Sigmoid colon (tissue), 4 donors: ENCODE data around the gene BTNL9.

Experiments
- POLR2A ChIP-seq, 2 donors: fragments of 450-650 bp; IDR thresholded peaks; one replicate each; pipeline ENCODE4 v1.6.1; 2016; ENCODE audit warnings: antibody characterized with exemption in 2 of 2, mild to moderate bottlenecking in 2 of 2, moderate library complexity in 2 of 2
- POLR2AphosphoS5 ChIP-seq, 4 donors: sonication (generic); formaldehyde crosslinking; IDR thresholded peaks; one replicate each; pipeline ENCODE4 v1.6.1; 2017; ENCODE audit warnings: antibody characterized with exemption in 4 of 4
- TF ChIP-seq, protein P1 (sequence below), 4 experiments: fragments of 450-650 bp in 3 of 4; fragments of 200-600 bp in 1 of 4; IDR thresholded peaks; one replicate each; pipeline ENCODE4 v1.5.1; 2016 to 2019; ENCODE audit warnings: antibody characterized with exemption in 4 of 4, mild to moderate bottlenecking in 3 of 4, moderate library complexity in 2 of 4

DNA sequence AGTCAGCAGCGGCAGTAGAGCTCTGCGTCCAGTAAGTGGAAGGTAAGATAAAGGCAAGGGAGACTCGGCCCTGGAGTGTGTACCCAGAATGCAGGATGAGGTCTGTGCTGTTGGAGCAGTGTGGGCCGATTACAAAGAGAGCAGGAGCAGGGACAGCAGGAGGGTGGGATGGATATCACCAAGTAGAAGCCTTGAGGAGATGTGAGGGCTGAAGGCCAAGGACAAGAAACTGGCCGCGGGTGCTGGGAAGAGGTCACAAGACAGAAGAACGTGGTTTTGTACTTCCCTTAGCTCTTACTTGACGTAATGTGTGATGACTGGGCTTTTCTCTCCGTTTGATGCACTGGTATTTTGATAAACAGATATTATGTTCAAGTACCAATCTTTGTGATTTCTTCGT is 47.2 kb downstream of the BTNL9 start:
- TF ChIP-seq POLR2AphosphoS5 (IDR thresholded peaks at IDR 0.05) (no peak), POLR2A (IDR thresholded peaks at IDR 0.05) (no peak)
- TF ChIP-seq, protein P1, sequence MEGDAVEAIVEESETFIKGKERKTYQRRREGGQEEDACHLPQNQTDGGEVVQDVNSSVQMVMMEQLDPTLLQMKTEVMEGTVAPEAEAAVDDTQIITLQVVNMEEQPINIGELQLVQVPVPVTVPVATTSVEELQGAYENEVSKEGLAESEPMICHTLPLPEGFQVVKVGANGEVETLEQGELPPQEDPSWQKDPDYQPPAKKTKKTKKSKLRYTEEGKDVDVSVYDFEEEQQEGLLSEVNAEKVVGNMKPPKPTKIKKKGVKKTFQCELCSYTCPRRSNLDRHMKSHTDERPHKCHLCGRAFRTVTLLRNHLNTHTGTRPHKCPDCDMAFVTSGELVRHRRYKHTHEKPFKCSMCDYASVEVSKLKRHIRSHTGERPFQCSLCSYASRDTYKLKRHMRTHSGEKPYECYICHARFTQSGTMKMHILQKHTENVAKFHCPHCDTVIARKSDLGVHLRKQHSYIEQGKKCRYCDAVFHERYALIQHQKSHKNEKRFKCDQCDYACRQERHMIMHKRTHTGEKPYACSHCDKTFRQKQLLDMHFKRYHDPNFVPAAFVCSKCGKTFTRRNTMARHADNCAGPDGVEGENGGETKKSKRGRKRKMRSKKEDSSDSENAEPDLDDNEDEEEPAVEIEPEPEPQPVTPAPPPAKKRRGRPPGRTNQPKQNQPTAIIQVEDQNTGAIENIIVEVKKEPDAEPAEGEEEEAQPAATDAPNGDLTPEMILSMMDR (IDR thresholded peaks at IDR 0.05), result no peak
